ENCODE measurements around the gene IGFBP7.

IGFBP7 gene

GRCh38 chr4:57051524-57051923, 58.7 kb downstream of the IGFBP7 start:
- TF ChIP-seq POLR2AphosphoS5 (IDR thresholded peaks at IDR 0.05; ENCODE audit: low read depth, low read length) (no peak), FOXP2 (optimal IDR thresholded peaks at IDR 0.05; ENCODE audit: borderline replicate concordance, extremely low read depth, extremely low read length, insufficient read depth) (no peak), SIN3A (IDR thresholded peaks at IDR 0.05; ENCODE audit: borderline replicate concordance, insufficient read depth, low read length) (no peak), REST (IDR thresholded peaks at IDR 0.05; ENCODE audit: insufficient read depth in 1 of 2, low read depth in 2 of 2, low read length in 2 of 2) (no peak), TAF1 (IDR thresholded peaks at IDR 0.05; ENCODE audit: borderline replicate concordance, insufficient read depth, low read length) (no peak)

GRCh38 chr4:57051095-57051494, 59.1 kb downstream of the IGFBP7 start:
- no peak for TF ChIP-seq REST (IDR thresholded peaks at IDR 0.05; ENCODE audit: insufficient read depth in 1 of 2, low read depth in 2 of 2, low read length in 2 of 2)
- TF ChIP-seq TAF1 (IDR thresholded peaks at IDR 0.05; ENCODE audit: borderline replicate concordance, insufficient read depth, low read length), result no peak
- no peak for TF ChIP-seq POLR2AphosphoS5 (IDR thresholded peaks at IDR 0.05; ENCODE audit: low read depth, low read length)
- TF ChIP-seq SIN3A (IDR thresholded peaks at IDR 0.05; ENCODE audit: borderline replicate concordance, insufficient read depth, low read length), result no peak
- no peak for TF ChIP-seq FOXP2 (optimal IDR thresholded peaks at IDR 0.05; ENCODE audit: borderline replicate concordance, extremely low read depth, extremely low read length, insufficient read depth)

- no peak for TF ChIP-seq SIN3A (IDR thresholded peaks at IDR 0.05; ENCODE audit: borderline replicate concordance, insufficient read depth, low read length)
These were observed 61.4 kb downstream of the IGFBP7 start for GRCh38 chr4:57048590-57049304.

GRCh38 chr4:57044996-57045395, 65.2 kb downstream of the IGFBP7 start:
- no peak for TF ChIP-seq FOXP2 (optimal IDR thresholded peaks at IDR 0.05; ENCODE audit: borderline replicate concordance, extremely low read depth, extremely low read length, insufficient read depth)
- no peak for TF ChIP-seq TAF1 (IDR thresholded peaks at IDR 0.05; ENCODE audit: borderline replicate concordance, insufficient read depth, low read length)
- no peak for TF ChIP-seq REST (IDR thresholded peaks at IDR 0.05; ENCODE audit: insufficient read depth in 1 of 2, low read depth in 2 of 2, low read length in 2 of 2)
- TF ChIP-seq SIN3A (IDR thresholded peaks at IDR 0.05; ENCODE audit: borderline replicate concordance, insufficient read depth, low read length), result no peak
- TF ChIP-seq POLR2AphosphoS5 (IDR thresholded peaks at IDR 0.05; ENCODE audit: low read depth, low read length), result no peak

- TF ChIP-seq REST (IDR thresholded peaks at IDR 0.05; ENCODE audit: insufficient read depth in 1 of 2, low read depth in 2 of 2, low read length in 2 of 2) (no peak), SIN3A (IDR thresholded peaks at IDR 0.05; ENCODE audit: borderline replicate concordance, insufficient read depth, low read length) (no peak), FOXP2 (optimal IDR thresholded peaks at IDR 0.05; ENCODE audit: borderline replicate concordance, extremely low read depth, extremely low read length, insufficient read depth) (no peak), POLR2AphosphoS5 (IDR thresholded peaks at IDR 0.05; ENCODE audit: low read depth, low read length) (no peak), TAF1 (IDR thresholded peaks at IDR 0.05; ENCODE audit: borderline replicate concordance, insufficient read depth, low read length) (no peak)
These were observed 65.9 kb downstream of the IGFBP7 start for GRCh38 chr4:57044279-57044678.
